Activated T-cell treated with anti-CD3 and anti-CD28 coated beads, Interleukin-2, amount 50 U/mL, for 48 hours (primary cell): ENCODE results near the gene BLOC1S3.
"Not testable (repeated sequence)": the region's sequence is repeated elsewhere in the genome, so short reads cannot be mapped to it uniquely, and the experiment has no call there.

Experiments used
- DNase-seq, 2 experiments: peaks; one replicate each; pipeline ENCODE4 v3.0.0-alpha.2; 2020

The BLOC1S3 gene

GRCh38 chr19:45186509-45187334 lies 8.1 kb downstream of the BLOC1S3 start:
- no peak for DNase-seq

GRCh38 chr19:45187421-45188100 lies 9.0 kb downstream of the BLOC1S3 start:
- DNase-seq = peak in 1 of 2 experiments; percentile 41

DNA sequence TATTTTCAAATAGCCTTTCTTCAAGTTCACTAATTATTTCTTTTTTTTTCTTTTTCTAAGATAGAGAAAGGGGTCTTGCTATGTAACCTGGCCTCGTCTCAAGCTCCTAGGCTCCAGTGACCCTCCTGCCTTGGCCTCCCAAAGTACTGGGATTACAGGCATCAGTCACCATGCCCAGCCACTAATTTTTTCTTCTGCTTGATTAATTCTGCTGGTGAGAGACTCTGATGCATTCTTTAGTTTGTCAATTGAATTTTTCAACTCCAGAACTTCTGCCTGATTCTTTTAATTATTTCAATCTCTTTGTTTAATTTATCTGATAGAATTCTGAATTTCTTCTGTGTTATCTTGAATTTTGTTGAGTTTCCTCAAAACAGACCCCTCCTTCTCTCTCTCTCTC lies 11.4 kb downstream of the BLOC1S3 start:
- DNase-seq = no peak

DNA sequence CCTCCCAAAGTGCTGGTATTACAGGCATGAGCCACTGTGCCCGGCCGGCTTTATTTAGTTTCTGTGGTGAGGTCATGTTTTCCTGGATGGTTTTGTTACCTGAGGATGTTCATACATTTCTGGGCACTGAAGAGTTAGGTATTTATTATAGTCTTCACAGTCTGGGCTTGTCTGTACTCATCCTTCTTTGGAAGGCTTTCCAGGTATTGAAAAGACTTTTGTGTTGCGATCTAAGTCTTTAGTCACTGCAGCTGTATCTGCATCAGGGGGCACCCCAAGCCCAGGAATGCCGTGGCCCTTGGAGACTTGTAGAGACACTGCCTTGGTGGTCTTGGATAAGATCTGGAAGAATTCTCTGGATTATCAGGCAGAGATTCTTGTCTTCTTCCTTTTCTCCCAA lies 12.8 kb downstream of the BLOC1S3 start:
- DNase-seq = no peak

GRCh38 chr19:45195764-45196163 lies 17.2 kb downstream of the BLOC1S3 start:
- DNase-seq = no peak

GRCh38 chr19:45200568-45200967 lies 22.0 kb downstream of the BLOC1S3 start:
- no peak for DNase-seq

DNA sequence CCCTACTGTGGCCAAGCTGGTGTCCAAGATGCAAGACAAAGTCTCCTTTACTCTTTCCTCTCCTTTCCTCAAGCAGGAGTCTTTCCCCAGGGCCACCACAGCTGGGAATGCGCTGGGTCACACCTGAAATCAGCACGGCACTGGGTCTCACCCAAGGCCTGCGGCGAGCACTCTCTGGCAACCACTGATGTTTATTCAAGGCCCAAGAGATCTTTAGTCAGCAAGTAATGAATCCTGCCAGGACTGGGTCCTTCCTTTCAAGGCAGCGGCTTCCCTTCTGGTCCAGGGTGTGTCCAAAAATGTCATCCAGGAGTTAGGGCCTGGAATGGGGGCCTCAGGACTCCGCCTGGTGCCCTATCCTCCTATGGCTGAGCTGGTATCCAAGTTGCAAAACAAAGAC lies 24.1 kb downstream of the BLOC1S3 start:
- no peak for DNase-seq

DNA sequence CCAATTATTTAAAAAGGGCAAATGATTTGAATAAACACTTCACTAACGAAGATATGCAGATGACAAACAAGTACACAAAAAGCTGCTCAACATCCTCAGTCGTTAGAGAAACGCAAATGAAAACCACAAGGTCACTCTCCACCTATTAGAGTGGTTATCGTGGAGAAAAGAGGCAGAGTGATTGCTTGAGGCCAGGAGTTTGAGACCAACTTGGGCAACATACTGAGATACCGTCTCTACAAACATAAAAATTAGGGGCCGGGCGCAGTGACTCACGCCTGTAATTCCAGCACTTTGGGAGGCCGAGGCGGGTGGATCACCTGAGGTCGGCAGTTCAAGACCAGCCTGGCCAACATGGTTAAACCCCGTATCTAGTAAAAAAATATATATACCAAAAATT lies 27.2 kb downstream of the BLOC1S3 start:
- DNase-seq = no peak

- DNase-seq = no peak
Measured at GRCh38 chr19:45206328-45206727, 27.7 kb downstream of the BLOC1S3 start.

DNA sequence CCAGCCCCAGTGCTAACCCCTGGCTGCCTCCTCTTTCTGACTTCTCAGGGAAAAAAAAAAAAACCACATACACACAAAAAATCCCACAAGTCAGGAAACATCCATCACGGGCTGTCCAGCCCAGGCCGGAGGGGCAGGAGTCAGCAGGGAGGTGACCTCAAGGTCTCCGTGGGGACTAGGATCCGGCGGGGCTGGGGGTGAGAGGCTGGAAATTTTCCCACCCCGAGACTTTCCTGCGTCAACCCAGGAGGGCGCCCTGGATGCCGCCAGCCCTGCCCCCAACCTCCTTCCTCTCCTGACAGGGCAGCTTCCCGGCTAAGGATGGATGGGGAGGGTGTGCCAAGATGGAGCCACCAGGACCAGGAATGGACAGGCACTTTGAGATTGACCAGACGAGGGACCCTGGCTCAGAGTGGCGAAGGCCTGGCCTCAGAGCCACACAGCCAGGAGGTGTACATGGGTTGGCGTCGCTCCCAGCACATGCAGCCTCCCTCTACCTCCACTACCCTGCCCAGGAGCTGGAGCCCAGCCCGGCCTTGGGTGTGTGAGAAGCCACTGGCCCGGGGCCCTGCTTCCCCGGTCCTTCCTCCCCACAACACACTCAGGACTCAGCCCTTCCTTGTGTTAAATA lies 33.3 kb downstream of the BLOC1S3 start:
- DNase-seq = no peak

GRCh38 chr19:45213031-45213430 lies 34.4 kb downstream of the BLOC1S3 start:
- DNase-seq = no peak

GRCh38 chr19:45215391-45216191 lies 37.0 kb downstream of the BLOC1S3 start:
- DNase-seq = no peak

DNA sequence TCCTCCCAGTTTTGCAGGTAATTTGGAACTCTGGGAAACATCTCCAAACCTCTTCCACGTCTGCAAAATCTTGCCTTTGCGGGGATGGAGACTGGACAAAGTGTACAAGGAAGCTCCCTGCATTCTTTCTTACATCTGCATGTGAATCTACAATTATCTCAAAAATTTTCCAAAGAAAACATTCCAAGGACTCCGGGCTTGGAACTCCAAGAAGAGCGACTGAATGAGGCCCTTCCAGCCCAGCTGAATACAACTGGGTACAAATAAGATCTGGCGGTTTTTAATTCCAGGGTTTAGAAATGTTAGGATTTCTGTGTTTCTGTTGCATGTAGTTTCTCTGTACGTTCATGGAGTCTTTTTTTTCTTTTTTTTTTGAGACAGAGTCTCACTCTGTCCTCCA lies 38.1 kb downstream of the BLOC1S3 start:
- DNase-seq = no peak

DNA sequence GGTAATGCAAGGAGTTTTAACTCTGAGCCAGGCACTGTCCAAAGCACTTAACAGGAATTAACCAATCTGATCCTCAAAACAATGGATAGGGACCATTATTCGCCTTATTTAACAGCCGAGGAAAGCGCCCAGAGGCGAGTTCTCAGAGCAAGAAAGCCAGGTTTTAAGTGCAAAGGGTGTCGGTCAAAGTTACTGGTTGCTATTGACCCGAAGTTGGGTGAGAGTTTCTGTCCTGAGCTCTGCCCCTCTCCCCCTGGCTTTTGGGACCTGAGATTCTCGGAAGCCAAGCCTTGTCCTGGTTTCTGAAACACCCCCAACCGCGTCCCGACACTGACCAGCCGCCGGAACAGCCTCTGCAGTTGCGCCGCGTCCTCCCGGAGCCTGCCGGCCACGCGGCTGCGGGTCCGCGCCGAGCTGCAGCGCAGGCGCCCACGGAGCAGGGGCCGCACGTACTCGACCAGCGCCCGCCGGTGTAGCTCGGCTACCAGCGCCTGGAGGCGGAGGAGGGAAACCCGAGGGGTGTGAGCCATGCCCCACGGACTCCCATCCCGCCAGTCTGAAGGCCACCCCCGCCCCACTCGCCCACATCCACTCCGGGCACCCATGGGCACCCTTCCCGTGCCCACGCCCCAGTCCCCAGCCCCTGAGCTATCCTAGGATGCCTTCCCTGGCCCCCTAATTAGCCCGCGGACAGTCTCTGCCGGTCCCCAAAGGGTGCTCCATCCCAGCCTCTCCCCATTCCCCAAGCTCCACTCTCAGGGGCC lies 38.8 kb downstream of the BLOC1S3 start:
- no peak for DNase-seq

DNA sequence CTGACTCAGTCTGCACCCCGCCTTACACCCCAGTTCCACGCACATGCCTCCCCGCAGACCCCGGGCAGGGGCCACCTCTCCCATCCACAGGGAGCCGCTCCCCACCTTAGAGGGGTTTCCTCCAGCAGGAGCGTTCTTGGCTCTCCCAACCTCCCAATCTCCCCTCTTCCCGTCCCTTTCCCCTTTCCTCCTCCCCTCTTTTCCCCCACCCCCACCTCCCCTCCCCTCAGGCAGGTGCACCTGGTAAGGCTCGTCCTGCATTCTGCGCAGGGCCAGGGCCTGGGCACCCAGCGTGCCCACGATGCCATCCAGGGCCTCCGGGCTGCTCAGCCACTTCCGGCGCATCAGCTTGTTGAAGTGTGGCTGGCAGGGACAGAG lies 39.4 kb downstream of the BLOC1S3 start:
- DNase-seq = no peak

- no peak for DNase-seq
Measured at GRCh38 chr19:45218426-45218825, 39.8 kb downstream of the BLOC1S3 start.

- DNase-seq = no peak
Measured at GRCh38 chr19:45218911-45219743, 40.5 kb downstream of the BLOC1S3 start.

DNA sequence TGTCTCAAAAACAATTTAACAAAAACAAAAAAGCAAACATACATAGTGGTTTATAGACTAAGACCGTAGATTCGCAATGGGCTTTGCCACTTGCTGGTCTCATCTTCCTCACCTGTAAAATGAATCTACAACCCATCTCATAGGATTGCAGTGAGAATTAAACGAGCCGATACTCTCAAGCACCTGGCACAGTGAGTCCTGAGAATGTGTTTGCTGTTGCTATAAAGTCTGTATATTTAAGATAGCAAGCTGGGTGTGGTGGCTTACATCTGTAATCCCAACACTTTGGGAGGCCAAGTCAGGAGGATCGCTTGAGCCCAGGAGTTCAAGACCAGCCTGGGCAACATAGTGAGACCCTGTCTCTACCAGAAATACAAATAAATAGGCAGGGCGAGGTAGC lies 44.1 kb downstream of the BLOC1S3 start:
- DNase-seq = no peak

DNA sequence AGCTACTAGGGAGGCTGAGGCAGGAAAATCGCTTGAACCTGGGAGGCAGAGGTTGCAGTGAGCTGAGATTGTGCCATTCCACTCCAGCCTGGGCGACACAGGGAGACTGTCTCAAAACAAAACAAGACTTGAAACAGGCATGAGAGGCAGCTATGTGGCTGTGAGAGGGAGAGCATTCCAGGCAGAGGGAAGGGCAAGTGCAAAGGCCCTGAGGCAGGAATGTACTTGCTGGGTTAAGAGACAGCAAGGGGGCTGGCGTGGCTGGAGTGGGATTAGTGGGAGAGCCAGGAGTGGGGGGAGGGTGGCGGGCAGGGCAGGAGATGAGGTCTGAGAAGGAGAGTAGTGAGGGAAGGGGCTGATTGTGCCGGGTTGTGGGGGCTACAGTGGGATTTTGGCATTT lies 45.3 kb downstream of the BLOC1S3 start:
- DNase-seq = no peak

- DNase-seq = no peak
Measured at GRCh38 chr19:45224645-45225044, 46.1 kb downstream of the BLOC1S3 start.

DNA sequence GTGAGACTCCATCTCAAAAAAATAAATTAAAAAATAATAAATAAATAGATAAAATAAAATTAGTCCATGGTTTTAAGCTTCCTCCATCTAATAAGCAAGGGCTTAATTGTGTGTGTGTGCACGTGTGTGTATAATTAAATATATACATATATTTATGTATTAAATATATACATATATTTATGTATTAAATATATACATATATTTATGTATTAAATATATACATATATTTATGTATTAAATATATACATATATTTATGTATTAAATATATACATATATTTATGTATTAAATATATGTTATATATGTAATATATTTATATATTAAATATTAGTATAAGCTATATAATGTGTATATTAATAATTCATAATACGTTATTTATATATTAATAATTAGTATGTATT lies 50.5 kb downstream of the BLOC1S3 start:
- not testable (repeated sequence) for DNase-seq
